NCI-H2196 (cell line): ENCODE results near the gene CBFA2T2.
"Not testable (repeated sequence)": the region's sequence is repeated elsewhere in the genome, so short reads cannot be mapped to it uniquely, and the experiment has no call there.

Experiments
- DNase-seq: peaks from one replicate; lab custom pipeline; 2025; ENCODE audit not compliant: unreplicated experiment; lab: John Stamatoyannopoulos, UW

CBFA2T2 gene

GRCh38 chr20:33541797-33542196, 51.9 kb downstream of the CBFA2T2 start:
- DNase-seq = no peak

- peak; percentile 44 for DNase-seq
Measured at GRCh38 chr20:33545763-33546162, 55.9 kb downstream of the CBFA2T2 start.

GRCh38 chr20:33549229-33549999, 59.5 kb downstream of the CBFA2T2 start:
- no peak for DNase-seq

- no peak for DNase-seq
Measured at GRCh38 chr20:33551778-33552177, 61.9 kb downstream of the CBFA2T2 start.

GRCh38 chr20:33552519-33552918, 62.6 kb downstream of the CBFA2T2 start:
- no peak for DNase-seq

- no peak for DNase-seq
Measured at GRCh38 chr20:33553516-33553915, 63.6 kb downstream of the CBFA2T2 start.

GRCh38 chr20:33554914-33555420, 65.1 kb downstream of the CBFA2T2 start:
- DNase-seq = peak; percentile 94

GRCh38 chr20:33555755-33556154, 65.9 kb downstream of the CBFA2T2 start:
- no peak for DNase-seq

- no peak for DNase-seq
Measured at GRCh38 chr20:33556246-33556645, 66.3 kb downstream of the CBFA2T2 start.

GRCh38 chr20:33558348-33559144, 68.7 kb downstream of the CBFA2T2 start:
- DNase-seq = no peak

GRCh38 chr20:33559212-33559611, 69.3 kb downstream of the CBFA2T2 start:
- DNase-seq = no peak

- DNase-seq = no peak
Measured at GRCh38 chr20:33560026-33560425, 70.1 kb downstream of the CBFA2T2 start.

GRCh38 chr20:33561053-33561452, 71.2 kb downstream of the CBFA2T2 start:
- not testable (repeated sequence) for DNase-seq

GRCh38 chr20:33561692-33562601, 72.1 kb downstream of the CBFA2T2 start:
- peak; percentile 97 for DNase-seq

GRCh38 chr20:33563788-33564187, 73.9 kb downstream of the CBFA2T2 start:
- no peak for DNase-seq

GRCh38 chr20:33566781-33567603, 77.1 kb downstream of the CBFA2T2 start:
- DNase-seq = no peak

- DNase-seq = no peak
Measured at GRCh38 chr20:33567949-33568348, 78.1 kb downstream of the CBFA2T2 start.

GRCh38 chr20:33568378-33568777, 78.5 kb downstream of the CBFA2T2 start:
- DNase-seq = peak; percentile 58

- no peak for DNase-seq
Measured at GRCh38 chr20:33568868-33569801, 79.2 kb downstream of the CBFA2T2 start.
